HEK293T (cell line): Measurements from ENCODE around the gene MLANA.

ENCODE experiments used
- CTCF ChIA-PET: fragments of 350-600 bp; formaldehyde crosslinking; extraction: SDS; loops from one replicate; lab custom pipeline; 2021; ENCODE audit warnings: antibody characterized with exemption, inconsistent platforms; lab: Yijun Ruan, JAX
- POLR2A ChIA-PET: fragments of 350-600 bp; formaldehyde crosslinking; extraction: SDS; loops from one replicate; lab custom pipeline; 2020; ENCODE audit warnings: antibody characterized with exemption, inconsistent platforms; lab: Yijun Ruan, JAX
- DNase-seq: peaks from one replicate; pipeline ENCODE4 v3.0.0; 2012; ENCODE audit warnings: mixed read lengths; ENCODE audit errors: extremely low spot score
- ARNT ChIP-seq: fragments of 450-650 bp; IDR thresholded peaks from 2 replicates; pipeline ENCODE4 v1.6.1; 2017; ENCODE audit warnings: mild to moderate bottlenecking
- BHLHE40 ChIP-seq: fragments of 450-650 bp; IDR thresholded peaks from 2 replicates; pipeline ENCODE4 v1.6.1; 2016; ENCODE audit warnings: mild to moderate bottlenecking, moderate library complexity, borderline replicate concordance
- CTBP1 ChIP-seq: fragments of 450-650 bp; IDR thresholded peaks from 2 replicates; pipeline ENCODE4 v1.6.1; 2016; ENCODE audit warnings: borderline replicate concordance
- ELF4 ChIP-seq: fragments of 450-650 bp; IDR thresholded peaks from 2 replicates; pipeline ENCODE4 v1.6.1; 2017; ENCODE audit warnings: antibody characterized with exemption
- FOXA1 ChIP-seq: fragments of 450-650 bp; IDR thresholded peaks from 2 replicates; pipeline ENCODE4 v1.6.1; 2016; ENCODE audit warnings: mild to moderate bottlenecking
- FOXK2 ChIP-seq: fragments of 450-650 bp; IDR thresholded peaks from 2 replicates; pipeline ENCODE4 v1.6.1; 2016; ENCODE audit warnings: mild to moderate bottlenecking
- FOXM1 ChIP-seq: fragments of 450-650 bp; IDR thresholded peaks from 2 replicates; pipeline ENCODE4 v1.6.1; 2017; ENCODE audit warnings: mild to moderate bottlenecking, borderline replicate concordance
- HDGF ChIP-seq: fragments of 450-650 bp; IDR thresholded peaks from 2 replicates; pipeline ENCODE4 v1.6.1; 2017; ENCODE audit warnings: antibody characterized with exemption, borderline replicate concordance
- L3MBTL2 ChIP-seq: fragments of 450-650 bp; conservative IDR thresholded peaks from 2 replicates; pipeline ENCODE4 v1.6.1; 2016; ENCODE audit warnings: mild to moderate bottlenecking
- LEF1 ChIP-seq: fragments of 450-650 bp; IDR thresholded peaks from 2 replicates; pipeline ENCODE4 v1.6.1; 2017; ENCODE audit warnings: mild to moderate bottlenecking, borderline replicate concordance
- NFRKB ChIP-seq: fragments of 450-650 bp; IDR thresholded peaks from 2 replicates; pipeline ENCODE4 v1.6.1; 2016; ENCODE audit warnings: mild to moderate bottlenecking, moderate library complexity
- SP1 ChIP-seq: fragments of 450-650 bp; IDR thresholded peaks from 2 replicates; pipeline ENCODE4 v1.6.1; 2017
- SUZ12 ChIP-seq: fragments of 450-650 bp; IDR thresholded peaks from 2 replicates; pipeline ENCODE4 v1.6.1; 2016; ENCODE audit warnings: mild to moderate bottlenecking
- TARDBP ChIP-seq: fragments of 450-650 bp; IDR thresholded peaks from 2 replicates; pipeline ENCODE4 v1.6.1; 2016
- ZNF384 ChIP-seq: fragments of 450-650 bp; IDR thresholded peaks from 2 replicates; pipeline ENCODE4 v1.6.1; 2016
- TF ChIP-seq, protein P1 (sequence below): fragments of 450-650 bp; IDR thresholded peaks from 2 replicates; pipeline ENCODE4 v1.6.1; 2016

Gene MLANA

DNA sequence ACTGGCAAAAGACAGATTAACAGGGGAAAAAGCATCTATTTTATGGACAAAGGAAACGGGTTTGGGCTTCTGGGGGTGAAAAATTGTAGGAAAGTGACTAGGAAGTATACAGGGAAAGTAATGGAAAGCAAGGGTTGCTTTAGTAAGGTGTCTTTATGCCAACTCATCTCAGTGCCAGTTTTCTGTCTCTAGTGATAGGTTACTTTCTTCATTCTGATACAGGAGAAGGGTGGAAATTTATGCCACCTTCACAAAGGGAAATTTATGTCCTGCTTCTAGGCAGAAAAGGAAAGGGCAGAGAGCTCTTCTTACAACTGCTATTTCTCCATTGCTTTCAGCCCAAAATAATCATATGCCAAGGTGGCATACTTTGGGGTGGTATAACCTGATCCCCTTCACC lies 37.7 kb upstream of the MLANA start:
- no peak for TF ChIP-seq ARNT
- TF ChIP-seq TARDBP = no peak
- no peak for TF ChIP-seq L3MBTL2
- no peak for TF ChIP-seq CTBP1
- no peak for TF ChIP-seq ZNF384
- TF ChIP-seq, protein P1, sequence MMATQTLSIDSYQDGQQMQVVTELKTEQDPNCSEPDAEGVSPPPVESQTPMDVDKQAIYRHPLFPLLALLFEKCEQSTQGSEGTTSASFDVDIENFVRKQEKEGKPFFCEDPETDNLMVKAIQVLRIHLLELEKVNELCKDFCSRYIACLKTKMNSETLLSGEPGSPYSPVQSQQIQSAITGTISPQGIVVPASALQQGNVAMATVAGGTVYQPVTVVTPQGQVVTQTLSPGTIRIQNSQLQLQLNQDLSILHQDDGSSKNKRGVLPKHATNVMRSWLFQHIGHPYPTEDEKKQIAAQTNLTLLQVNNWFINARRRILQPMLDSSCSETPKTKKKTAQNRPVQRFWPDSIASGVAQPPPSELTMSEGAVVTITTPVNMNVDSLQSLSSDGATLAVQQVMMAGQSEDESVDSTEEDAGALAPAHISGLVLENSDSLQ = no peak
- TF ChIP-seq BHLHE40 = no peak
- no peak for TF ChIP-seq SUZ12
- TF ChIP-seq NFRKB = no peak
- no peak for TF ChIP-seq LEF1
- TF ChIP-seq FOXM1 = no peak
- no peak for TF ChIP-seq HDGF
- no peak for TF ChIP-seq FOXK2
- no peak for TF ChIP-seq ELF4
- no peak for TF ChIP-seq FOXA1
- no peak for TF ChIP-seq SP1
- POLR2A ChIA-PET = no interaction called here
- CTCF ChIA-PET = no interaction called here
- DNase-seq = no peak

DNA sequence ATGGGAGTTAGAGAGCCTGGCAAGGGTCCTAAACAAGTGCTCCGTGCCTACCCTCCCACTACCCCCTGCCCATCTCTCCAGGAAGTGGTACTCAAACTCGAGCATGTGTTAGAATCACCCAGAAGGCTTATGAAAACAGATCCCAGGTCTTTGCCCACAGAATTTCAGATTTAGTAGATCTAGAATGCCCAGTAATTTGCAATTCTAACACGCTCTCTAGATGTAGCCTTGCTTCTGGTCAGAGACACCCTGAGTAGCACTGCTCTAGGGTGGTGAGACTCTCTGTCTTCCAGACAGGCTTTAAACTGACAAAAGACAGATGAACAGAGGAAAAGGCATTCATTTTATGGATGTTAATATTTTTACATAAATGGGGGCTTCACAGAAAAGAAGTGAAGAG lies 37.1 kb upstream of the MLANA start:
- POLR2A ChIA-PET = no interaction called here
- TF ChIP-seq HDGF (no peak), SP1 (no peak), SUZ12 (no peak), CTBP1 (no peak), ZNF384 (no peak), FOXM1 (no peak), FOXK2 (no peak), TARDBP (no peak)
- TF ChIP-seq, protein P1 = no peak
- no peak for DNase-seq
- CTCF ChIA-PET = no interaction called here

DNA sequence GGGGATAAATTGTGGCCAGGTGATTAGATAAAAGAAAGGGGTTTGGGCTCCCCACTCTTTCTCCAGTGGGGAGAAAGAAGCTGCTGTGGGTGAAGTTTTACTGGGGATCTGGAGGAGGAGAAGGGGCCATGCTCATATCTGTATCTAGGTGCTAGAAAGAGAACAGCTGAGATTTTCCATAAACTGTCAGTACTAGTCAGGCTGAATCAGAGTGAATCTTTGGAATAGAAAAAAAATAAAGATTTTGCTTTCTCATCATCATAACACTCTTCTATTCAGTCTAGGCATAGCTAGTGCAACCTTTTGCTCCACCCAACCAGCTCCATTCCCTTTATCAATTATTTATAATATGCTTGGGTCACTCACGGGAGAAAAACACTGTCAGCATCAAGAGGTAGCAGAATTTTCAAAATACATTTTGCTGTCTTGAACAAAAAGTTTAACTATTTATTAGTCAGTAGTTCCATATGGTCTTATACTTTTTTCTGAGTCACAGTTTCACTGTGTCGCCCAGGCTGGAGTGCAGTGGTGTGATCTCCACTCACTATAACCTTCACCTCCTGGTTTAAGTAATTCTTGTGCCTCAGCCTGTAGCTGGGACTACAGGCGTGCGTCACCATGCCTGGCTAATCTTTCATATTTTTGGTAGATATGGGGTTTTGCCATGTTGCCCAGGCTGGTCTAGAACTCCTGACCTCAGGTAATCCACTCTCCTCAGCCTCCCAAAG lies 36.5 kb upstream of the MLANA start:
- POLR2A ChIA-PET = no interaction called here
- no peak for DNase-seq
- TF ChIP-seq SUZ12 (no peak), TARDBP (no peak), ARNT (no peak), LEF1 (no peak), FOXM1 (no peak), NFRKB (no peak), FOXA1 (no peak), L3MBTL2 (no peak), BHLHE40 (no peak), CTBP1 (no peak), ELF4 (no peak), ZNF384 (no peak), SP1 (no peak)
- TF ChIP-seq, protein P1 = no peak
- CTCF ChIA-PET = no interaction called here

DNA sequence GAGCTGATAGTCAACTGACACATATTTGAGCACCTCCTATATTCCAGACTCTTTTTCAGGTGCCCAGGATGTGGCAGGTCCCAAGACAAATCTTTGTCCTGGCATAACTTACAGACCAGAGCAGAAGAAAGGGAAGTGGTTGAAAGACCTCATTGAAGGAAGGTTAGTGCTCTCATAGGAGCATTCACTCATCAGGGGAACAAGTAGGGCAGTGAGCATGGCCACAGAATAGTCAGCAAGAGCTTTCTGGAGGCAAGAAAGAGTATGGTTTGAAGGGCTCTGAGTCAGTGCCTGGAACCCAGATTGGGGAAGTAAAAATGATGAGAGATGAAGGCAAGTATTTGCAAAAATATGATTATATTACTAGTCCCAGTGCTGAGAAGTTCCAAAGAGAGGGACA lies 32.8 kb upstream of the MLANA start:
- no peak for TF ChIP-seq ZNF384
- TF ChIP-seq LEF1 = no peak
- no peak for TF ChIP-seq FOXA1
- no peak for TF ChIP-seq SP1
- TF ChIP-seq, protein P1 = no peak
- TF ChIP-seq L3MBTL2 = no peak
- no peak for TF ChIP-seq BHLHE40
- no peak for DNase-seq
- ChIA-PET POLR2A (no interaction called here), CTCF (no interaction called here)

DNA sequence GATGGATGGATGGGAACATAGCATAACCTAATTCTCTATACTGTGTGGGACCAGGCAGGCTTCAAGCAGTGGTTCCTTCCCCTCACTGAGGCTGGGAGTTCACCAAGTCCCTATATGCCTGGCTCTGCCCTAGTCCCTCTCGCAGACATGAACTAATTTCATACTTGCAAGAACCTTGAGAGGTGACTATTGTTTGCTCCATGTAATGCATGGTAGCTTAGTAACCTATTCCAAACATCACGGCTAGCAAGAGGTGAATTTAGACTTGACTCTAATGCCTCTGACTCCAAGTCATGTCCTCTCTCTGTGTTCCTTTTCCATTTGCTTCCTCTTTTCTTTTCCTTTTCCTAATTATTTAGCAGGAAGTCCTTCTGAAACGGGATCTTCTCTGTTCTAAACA lies 31.9 kb upstream of the MLANA start:
- ChIA-PET POLR2A (no interaction called here), CTCF (no interaction called here)
- no peak for DNase-seq
- TF ChIP-seq FOXK2 = no peak
- TF ChIP-seq ELF4 = no peak
- no peak for TF ChIP-seq FOXA1
- no peak for TF ChIP-seq CTBP1
- no peak for TF ChIP-seq FOXM1
- no peak for TF ChIP-seq ARNT
- no peak for TF ChIP-seq BHLHE40
